Measurements from ENCODE around the gene NPHP4.

- TF ChIP-seq EZH2 (IDR thresholded peaks at IDR 0.05) (no peak), POLR2AphosphoS5 (IDR thresholded peaks at IDR 0.05; ENCODE audit: borderline replicate concordance, low read depth, low read length) (no peak)
Measured at GRCh38 chr1:5947071-5947821, 45.0 kb downstream of the NPHP4 start.

All from SK-N-MC (cell line).